GM12892 (cell line): ENCODE measurements around the gene KIR2DL3.

Source experiments
- POLR2A ChIP-seq: IDR thresholded peaks from 2 replicates; pipeline ENCODE4 v1.6.1; 2011; ENCODE audit warnings: low read depth, low read length, control low read depth
- TAF1 ChIP-seq: IDR thresholded peaks from 2 replicates; pipeline ENCODE4 v1.6.1; 2011; ENCODE audit warnings: low read depth, mild to moderate bottlenecking, control low read depth, low read length, borderline replicate concordance

- TF ChIP-seq POLR2A (no peak), TAF1 (no peak)
Measured at GRCh38 chr19:54728167-54728566, 10.1 kb upstream of the KIR2DL3 start.
